GM21367 (cell line): Measurements from ENCODE around the gene SPTAN1.
"Not testable (repeated sequence)": the region's sequence is repeated elsewhere in the genome, so short reads cannot be mapped to it uniquely, and the experiment has no call there.

Source experiments
- ATAC-seq: cut with Tn5 transposase; IDR thresholded peaks from one replicate; pipeline ENCODE4 v1.9.1; 2021; ENCODE audit not compliant: unreplicated experiment

SPTAN1 gene

DNA sequence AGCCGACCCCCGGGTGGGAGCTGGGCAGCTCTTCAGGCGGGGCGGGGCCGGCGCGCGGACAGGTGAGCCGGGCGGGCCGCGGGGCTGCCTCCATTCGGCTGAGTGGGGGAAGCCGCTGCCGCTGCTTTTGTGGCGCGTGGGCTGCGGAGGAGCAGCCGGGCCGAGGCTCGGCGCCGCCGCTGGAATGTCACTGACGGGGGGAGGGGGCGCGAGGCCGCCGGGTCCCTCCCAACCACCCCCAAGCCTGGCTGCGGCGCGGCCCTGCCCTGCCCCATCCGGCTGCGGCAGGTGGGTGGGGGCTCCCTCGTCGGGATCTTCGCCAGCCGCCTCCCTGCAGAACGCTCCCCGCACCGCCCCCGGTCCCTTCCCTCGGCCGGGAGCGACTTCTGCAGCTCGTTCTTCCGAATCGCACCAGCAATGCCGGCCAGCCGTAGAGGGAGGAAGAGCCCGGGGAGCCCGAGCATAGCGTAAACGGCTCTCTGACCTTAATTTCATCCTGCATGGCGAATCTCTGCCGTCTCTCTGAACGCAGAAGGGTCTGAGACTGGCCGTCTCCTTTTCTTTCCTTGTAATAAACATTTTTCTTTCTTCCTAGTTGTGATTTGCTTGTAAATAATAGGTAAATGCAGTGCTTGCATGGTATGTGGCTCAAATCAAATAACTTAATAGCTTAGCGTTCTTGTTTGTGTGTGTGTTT is 505 bp downstream of the SPTAN1 start:
- ATAC-seq: peak; percentile 20

DNA sequence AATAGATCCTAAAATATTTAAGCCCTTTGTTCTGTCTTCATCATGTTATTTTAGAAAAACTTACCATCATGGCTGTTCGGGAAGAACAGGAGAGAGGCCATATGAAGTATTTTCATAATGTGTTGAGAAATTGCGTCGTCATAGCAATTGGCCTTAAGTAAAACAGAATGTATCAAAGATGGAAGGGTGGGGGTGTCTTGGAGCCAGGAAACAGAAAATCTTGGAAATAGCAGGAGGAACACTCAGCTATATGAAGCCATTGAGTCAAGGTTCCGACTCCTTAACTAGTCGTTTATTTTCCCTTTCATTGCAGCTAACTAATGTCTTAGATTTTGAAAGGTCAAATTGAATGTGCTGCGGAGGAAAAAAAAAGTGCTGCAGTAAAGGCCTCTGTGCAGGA is 1.3 kb downstream of the SPTAN1 start:
- ATAC-seq: no peak

DNA sequence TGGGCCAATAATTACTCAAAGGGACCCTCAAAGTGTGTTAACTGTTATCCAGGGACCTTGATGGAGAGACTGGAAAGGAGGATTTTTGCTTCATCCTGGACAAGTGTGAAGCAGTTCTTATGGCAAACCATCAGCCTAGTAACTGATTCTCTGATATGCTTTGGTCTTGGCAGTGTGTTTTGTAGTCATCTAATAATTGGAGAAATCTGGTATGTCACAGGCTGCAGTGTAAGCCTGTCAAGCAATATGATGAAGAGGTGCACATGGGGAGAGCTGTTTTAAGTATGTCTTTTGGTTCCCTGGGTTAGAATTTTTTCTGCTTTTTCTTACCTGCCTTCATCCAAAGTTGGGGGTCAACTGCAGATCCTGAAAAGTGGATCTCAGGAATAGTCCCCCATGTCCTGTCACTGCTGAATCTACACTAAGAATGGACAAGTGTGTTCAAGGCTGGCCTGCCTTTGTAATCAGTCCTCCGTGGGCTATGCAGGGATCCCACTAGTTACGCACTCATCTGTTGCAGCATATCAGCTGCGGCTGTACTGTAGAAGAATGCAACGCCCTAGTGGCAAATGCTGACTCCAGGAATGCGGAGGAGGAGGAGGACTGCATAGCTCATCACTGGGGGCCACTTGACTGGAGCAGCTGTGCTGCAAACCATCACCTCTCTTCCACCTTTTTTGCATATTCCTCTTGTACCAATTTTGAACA is 1.9 kb downstream of the SPTAN1 start:
- ATAC-seq: no peak

DNA sequence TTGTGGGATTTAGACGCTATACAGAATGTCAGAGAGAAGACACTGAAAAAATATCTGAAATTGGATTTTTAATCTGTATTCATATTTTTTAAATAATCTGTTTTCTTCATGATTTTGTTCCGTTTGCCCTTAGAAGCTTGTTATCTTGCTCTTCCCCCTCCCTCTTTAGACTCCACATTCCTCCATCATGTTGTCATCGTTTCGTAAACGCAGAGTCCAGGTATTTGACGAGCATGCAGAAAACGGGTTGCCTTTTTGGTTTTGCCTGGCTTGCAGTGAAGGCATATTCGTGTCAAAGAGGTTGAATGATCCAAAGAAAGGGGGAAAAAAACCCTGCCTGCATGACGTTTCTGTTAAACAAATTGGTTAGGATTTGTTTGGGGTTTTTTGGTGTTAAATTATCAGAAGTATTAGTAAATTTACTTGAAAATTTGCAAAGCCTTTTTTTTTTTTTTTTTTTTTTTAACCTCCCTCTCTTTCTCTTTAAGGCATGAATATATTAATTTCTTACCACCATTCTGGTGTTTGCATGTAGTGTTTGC is 2.9 kb downstream of the SPTAN1 start:
- ATAC-seq: no peak

DNA sequence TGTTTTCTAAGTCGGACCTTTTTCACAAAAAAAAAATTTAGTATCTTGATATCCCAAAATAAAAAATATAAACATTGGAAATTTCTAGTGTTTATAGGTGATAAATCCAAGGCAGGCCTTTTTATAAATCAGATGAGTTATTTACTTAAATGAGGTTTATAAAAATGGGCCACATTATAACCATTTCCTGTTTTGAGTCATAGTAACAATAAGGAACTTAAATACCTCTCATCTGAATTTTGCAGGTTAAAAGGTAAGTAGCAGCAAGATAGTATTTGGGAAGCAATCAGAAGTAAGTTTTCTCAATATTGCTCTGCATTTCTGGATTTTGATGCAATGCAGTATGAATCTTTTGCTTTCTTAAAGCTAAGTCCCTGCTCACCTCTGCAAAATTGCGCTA is 3.9 kb downstream of the SPTAN1 start:
- ATAC-seq: no peak

DNA sequence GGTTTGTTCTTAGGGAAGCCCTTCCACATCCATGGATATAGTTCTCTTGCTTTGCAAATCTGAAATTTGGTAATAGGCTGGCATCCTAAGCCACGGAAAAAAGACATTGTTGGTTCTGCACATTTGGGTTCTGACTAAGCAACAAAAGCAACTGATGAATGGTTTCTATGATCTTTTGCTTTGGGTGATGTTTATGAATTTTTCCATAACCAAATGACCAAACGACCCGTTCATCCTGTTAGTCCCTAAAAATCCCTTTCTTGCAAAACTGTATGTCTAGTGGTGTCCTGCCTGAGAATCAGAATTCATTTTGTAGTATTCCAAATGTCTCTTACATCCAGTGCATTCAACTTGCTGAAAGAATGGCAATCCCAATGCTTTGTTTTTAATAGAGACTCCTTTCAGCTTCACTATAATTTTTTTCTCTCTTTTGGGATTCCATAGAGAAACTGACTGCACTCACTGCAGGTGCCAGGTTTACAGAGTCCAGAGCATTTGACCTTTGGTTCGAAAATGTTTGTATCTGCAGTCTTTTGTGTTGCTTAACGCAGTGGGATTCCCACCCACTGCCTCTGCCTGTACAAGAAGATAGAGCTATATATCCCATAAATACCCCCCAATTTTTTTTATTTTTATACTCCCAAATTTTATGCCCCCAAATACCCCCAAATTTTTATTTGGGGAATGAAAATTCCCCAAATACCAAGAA is 4.7 kb downstream of the SPTAN1 start:
- no peak for ATAC-seq

DNA sequence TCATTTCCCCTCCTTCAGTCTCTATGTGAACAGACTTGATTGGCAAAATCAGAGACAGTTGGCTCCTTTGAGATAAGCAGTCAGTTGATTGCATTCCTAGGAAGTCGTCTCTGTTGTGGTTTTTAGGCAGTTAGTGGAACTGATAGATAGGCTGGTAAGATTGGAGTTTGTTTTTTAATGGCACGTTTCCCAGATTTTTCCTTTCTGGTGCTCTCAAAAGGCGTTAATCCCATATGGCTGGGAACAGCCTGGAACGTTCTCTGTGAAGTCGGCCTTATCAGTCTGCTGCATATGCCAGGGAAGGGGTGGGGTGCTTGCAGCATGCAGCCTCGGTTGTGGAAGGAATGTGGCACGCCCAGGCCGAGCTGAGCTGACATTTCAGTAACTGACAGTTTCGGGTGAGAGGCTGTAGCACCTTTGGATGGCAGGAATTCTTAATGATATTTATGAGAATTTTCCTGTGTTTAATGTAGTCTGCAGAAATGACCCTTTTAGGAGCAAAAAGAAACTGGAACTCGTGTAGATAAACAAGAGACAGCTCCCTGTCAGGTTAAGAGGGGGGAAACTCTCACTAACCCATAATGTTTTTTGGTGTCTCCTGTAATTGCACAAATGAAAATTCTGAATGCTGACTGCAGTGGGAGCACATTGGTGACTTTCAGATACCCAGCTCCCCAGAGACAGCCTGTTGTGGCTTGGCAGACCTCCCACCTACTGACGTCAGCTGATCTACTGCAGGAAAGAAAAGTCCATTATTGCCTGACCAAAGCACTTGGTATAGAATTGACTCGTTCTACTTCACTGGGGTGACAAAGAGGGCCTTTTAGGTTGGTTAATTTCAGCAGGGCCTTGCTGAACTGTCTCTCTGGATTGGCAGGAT is 6.3 kb downstream of the SPTAN1 start:
- peak; percentile 70 for ATAC-seq

DNA sequence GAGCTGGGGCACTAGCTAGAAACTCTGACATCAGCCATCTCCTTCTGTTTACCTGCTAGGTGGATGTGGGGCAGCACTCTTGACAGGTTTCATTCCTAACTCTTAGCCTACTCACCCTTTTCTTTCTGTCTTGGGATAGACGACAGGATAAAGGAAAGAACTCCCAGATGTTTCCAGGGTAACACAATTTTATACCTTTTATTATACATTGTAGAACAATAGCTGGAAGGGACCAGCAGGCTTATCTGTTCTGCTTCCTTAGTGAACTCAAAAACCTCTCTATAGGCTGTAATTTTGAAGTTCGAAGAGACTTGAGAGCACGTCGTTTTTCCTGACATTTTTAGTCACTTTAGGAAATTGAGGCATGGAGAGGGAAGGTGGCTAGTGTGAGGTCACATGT is 13.2 kb downstream of the SPTAN1 start:
- no peak for ATAC-seq

DNA sequence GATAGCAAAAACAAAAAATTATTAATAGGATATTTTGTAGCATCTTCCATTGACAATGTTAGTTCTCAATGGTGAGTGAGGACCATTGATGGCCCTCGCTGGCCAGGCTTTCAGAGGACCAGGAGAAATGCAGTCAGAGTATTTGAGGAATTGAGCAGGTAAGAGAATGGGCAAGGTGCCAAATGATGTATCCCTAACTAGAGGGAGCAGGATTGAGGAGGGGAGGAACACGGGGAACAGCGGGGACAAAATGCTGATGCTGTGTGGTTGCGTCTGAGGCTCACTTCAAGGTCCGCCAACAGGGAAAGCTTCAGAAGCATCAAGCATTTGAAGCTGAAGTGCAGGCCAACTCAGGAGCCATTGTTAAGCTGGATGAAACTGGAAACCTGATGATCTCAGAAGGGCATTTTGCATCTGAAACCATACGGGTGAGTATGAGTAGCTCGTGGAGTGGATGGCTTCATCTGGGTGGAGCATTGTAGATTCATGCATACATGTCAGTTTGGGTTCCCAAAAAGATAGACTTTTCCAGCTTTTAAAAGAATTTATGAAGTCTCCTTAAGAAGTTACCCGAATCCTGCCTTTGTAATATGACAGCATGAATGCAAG is 16.2 kb downstream of the SPTAN1 start:
- no peak for ATAC-seq

DNA sequence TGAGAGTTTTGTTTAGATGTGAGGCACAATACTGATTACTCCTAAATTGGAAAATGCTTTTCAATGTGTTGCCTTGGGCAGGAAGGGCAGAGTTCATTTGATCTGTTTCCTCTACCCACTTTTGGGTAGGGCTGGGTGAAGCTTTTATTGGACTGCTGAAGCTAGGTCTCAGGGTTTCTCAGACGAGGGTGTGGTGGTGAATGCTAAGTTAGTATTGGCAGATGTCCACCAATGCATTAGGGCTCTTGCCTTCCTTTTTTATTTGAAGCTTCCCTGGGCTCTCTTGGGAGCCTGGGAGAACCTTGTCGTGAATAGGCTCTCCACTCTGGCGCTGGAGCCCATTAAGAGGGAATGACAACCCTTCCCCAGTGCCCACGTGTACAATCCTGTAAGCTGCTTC is 23.1 kb downstream of the SPTAN1 start:
- no peak for ATAC-seq

DNA sequence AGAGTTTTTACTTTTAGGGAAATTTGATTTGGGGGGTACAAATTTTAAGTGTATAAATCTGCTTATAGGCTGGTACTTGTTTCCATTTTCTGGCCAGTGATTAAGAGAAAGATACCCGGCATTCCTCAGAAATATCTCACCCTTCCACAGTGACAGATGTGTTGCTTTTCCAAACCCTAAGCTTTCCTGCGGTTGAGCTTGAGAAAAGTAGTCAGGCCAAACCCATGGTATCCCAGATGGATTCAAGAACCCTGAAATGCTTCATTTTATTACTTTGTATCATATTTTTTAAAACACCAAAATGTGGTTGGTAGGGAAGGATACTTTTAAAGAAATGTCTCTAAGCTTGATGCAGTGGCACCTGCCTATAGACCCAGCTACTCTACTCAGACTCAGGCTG is 23.5 kb downstream of the SPTAN1 start:
- no peak for ATAC-seq

DNA sequence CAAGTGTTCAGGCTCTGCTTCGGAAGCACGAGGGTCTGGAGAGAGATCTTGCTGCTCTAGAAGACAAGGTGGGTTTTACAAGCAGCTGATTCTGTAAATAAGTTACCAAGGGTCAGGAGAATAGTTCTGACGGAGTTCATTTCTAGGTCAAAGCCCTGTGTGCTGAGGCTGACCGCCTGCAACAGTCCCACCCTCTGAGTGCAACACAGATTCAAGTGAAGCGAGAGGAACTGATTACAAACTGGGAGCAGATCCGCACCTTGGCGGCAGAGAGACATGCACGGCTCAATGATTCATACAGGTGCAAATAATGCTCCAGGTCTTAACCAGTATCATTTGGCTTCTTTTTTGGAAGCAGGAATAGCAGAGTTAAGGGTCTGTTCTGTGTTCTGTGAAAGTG is 24.8 kb downstream of the SPTAN1 start:
- no peak for ATAC-seq

DNA sequence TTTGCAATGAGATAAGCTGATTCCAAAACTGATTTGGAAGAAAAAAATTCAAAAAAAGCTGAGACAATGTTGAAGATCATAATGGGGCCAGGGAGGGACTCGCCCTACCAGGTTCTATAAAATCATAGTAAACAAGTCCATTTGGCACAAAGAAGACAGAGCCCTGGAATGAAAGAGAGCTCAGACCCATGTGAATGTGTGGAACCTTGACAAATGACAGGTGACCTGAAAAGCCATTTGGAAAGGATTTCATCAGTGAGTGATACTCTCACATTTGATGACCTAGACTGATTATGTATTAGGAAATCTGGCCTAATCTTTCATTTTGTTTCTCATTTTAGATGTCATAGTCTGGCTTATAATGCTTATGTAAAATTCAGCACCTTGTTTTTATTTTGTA is 26.8 kb downstream of the SPTAN1 start:
- no peak for ATAC-seq

DNA sequence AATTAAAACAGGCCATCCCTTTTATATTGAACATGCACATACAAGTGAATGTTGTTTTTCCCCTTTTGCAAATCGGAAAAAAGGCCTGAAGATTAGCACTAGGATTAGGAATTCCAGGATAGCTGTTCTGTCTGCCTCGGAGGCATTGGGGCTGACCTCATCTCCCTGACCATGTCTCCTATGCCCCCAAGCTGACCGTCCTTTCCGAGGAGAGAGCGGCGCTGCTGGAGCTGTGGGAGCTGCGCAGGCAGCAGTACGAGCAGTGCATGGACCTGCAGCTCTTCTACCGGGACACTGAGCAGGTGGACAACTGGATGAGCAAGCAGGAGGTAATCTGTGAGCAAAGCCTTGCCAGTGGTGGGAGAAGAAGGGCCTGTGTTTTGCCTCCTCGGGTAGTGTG is 28.3 kb downstream of the SPTAN1 start:
- ATAC-seq: no peak

DNA sequence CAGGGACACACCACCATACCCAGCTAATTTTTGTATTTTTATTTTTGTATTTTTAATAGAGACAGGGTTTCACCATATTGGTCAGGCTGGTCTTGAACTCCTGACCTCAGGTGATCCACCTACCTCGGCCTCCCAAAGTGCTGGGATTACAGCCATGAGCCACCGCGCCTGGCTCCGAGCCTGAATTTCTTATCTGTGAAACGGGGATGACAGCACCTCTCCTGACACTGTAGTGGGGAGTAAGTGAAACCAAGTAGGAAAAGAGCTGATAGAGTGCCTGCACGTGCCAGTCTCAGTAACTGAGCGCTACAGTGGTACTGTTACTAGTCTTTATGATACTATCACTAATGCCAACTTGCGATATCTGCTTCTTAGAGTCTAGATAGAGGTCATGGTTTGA is 32.8 kb downstream of the SPTAN1 start:
- ATAC-seq: not testable (repeated sequence)

DNA sequence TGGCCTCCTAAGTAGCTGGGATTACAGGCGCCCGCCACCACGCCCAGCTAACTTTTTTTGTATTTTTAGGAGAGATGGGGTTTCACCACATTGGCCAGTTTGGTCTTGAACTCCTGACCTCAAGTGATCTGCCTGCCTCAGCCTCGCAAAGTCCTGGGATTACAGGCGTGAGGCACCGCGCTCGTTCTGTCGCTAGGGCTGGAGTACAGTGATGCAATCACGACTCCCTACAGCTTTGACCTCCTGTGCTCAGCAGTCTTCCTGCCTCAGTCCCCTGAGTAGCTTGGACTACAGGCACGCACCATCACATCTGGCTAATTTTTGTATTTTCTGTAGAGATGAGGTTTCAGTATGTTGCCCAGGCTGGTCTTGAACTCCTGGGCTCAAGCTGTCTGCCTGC is 34.5 kb downstream of the SPTAN1 start:
- not testable (repeated sequence) for ATAC-seq

DNA sequence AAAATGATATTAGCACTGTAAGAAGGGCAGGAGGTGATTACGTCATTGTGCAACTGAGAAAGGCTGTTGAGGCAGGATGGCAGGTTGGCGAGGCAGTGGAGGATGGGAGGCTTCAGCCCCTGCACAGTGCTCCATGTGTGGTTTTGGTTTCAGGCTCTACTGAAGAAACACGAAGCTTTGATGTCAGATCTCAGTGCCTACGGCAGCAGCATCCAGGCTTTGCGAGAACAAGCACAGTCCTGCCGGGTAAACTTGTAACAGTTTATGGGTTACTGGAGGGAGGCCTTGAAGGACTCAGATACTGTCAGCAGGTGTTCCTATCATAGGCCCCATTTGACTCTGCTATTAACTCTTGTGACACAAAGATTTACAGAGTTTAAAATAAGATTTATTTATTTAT is 35.1 kb downstream of the SPTAN1 start:
- no peak for ATAC-seq

DNA sequence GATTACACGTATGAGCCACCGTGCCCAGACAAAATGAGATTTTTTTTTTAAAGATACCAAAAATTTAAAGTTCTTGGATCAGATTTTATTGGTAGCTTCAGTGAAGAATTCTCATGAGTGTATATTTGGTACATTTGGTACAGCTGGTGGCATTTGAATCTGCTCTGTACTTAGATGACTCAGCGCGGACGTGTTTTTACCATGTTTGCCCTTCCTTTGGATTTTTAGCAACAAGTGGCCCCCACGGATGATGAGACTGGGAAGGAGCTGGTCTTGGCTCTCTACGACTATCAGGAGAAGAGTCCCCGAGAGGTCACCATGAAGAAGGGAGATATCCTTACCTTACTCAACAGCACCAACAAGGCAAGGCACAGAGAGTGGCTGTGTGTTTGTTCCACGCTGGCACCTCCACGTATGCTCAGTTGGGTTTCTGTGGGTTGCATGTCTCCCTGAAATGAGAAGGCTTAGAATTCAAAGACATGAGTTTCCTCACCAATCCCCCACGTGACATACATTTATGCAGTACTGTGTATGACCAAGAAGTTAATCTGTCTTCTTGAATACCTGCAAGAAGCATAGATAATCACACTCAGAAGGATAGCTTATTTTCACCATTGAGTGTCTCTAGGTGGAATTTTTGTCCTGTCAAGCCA is 36.3 kb downstream of the SPTAN1 start:
- no peak for ATAC-seq

DNA sequence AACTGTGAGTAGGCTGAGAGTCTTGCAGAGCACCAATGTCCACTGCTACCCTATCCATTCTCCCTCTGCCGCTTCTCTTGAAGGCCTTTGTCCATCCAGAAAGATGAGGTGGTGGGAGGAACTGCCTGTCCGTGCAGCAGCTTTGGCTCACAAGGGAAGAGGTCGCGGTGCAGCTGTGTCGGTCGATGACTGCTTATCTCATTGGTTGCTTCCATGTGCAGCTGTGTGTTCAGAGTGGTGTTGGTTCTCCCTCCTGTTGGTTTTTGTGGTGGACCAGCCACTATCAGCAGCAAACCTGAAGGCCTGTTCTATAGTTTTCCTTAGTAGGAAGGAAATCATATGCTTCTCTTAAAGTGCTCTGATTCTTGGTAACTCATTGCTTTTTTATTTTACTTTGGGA is 40.7 kb downstream of the SPTAN1 start:
- no peak for ATAC-seq

DNA sequence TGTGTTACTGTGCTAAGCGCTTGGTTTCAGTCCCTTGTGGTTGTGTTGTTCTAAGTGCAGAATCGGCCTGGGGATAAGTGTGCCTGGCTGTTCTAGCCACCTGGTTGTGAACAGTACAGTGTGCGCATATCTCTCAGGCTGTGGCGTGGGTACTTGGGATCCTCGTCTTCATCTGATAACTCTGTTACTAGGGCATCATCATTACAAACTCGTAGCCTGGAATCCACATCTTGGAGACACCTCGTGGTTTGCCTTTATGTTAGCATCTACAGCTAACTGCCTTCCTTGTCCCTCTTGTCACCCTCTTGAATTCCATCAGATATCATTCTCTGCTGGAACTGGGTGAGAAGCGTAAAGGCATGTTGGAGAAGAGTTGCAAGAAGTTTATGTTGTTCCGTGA is 41.5 kb downstream of the SPTAN1 start:
- ATAC-seq: no peak
